Measurements from ENCODE around the gene GFOD1.

Gene GFOD1

GRCh38 chr6:13485923-13486562 lies 1.4 kb downstream of the GFOD1 start:
- DNase-seq, result peak; percentile 49 to 50

- DNase-seq, result no peak
These were observed 2.1 kb downstream of the GFOD1 start for GRCh38 chr6:13485303-13485702.

- no peak for DNase-seq
These were observed 2.6 kb downstream of the GFOD1 start for GRCh38 chr6:13484827-13485226.

GRCh38 chr6:13484138-13484708 lies 3.2 kb downstream of the GFOD1 start:
- DNase-seq, result no peak

- DNase-seq, result no peak
These were observed 6.5 kb downstream of the GFOD1 start for GRCh38 chr6:13480631-13481501.

GRCh38 chr6:13479971-13480434 lies 7.4 kb downstream of the GFOD1 start:
- DNase-seq, result no peak

- no peak for DNase-seq
These were observed 8.1 kb downstream of the GFOD1 start for GRCh38 chr6:13479206-13479800.

- no peak for DNase-seq
These were observed 8.9 kb downstream of the GFOD1 start for GRCh38 chr6:13478525-13478966.

- no peak for DNase-seq
These were observed 12.6 kb downstream of the GFOD1 start for GRCh38 chr6:13474787-13475186.

- DNase-seq, result no peak
These were observed 13.0 kb downstream of the GFOD1 start for GRCh38 chr6:13474360-13474759.

- DNase-seq, result no peak
These were observed 13.6 kb downstream of the GFOD1 start for GRCh38 chr6:13473768-13474165.

- no peak for DNase-seq
These were observed 14.2 kb downstream of the GFOD1 start for GRCh38 chr6:13472976-13473767.

GRCh38 chr6:13472099-13472498 lies 15.3 kb downstream of the GFOD1 start:
- no peak for DNase-seq

- no peak for DNase-seq
These were observed 16.2 kb downstream of the GFOD1 start for GRCh38 chr6:13471184-13471583.

GRCh38 chr6:13470238-13471140 lies 16.9 kb downstream of the GFOD1 start:
- DNase-seq, result no peak

GRCh38 chr6:13469693-13470092 lies 17.7 kb downstream of the GFOD1 start:
- DNase-seq, result no peak

GRCh38 chr6:13468839-13469238 lies 18.6 kb downstream of the GFOD1 start:
- no peak for DNase-seq

- DNase-seq, result no peak
These were observed 20.2 kb downstream of the GFOD1 start for GRCh38 chr6:13467216-13467600.

- DNase-seq, result no peak
These were observed 20.8 kb downstream of the GFOD1 start for GRCh38 chr6:13466304-13467215.

- no peak for DNase-seq
These were observed 21.7 kb downstream of the GFOD1 start for GRCh38 chr6:13465734-13466133.
